Spleen (tissue), 11 donors: ENCODE measurements around the gene IPCEF1. TPM values are rescaled to one million over a fixed set of nuclear protein-coding genes. Genes with fewer than 3 reads are reported as not detected.
A peak's percentile ranks its signal among the peaks of the same experiment; 100 is the strongest.

Experiments
- DNase-seq: peaks from one replicate; pipeline ENCODE4 v3.0.0-alpha.2; 2020
- H3K27ac ChIP-seq, 8 donors: fragments of 200-600 bp; sonication (generic) in 7 of 8; 1 replicate in 4 of 8; 2 replicates in 4 of 8; pipeline versions ENCODE4 v1.5.0 to v1.8.0; 2016 to 2021; ENCODE audit warnings: inconsistent platforms in 4 of 8, mild to moderate bottlenecking in 4 of 8, moderate library complexity in 1 of 8
- H3K27me3 ChIP-seq, 7 donors: fragments of 200-600 bp; sonication (generic) in 6 of 7; replicated peaks in 1 of 7; 1 replicate in 4 of 7; 2 replicates in 3 of 7; pipeline versions ENCODE4 v1.5.0 to v1.8.0; 2016 to 2021; ENCODE audit warnings: inconsistent platforms in 3 of 7, mild to moderate bottlenecking in 1 of 7
- H3K36me3 ChIP-seq, 6 donors: fragments of 200-600 bp; sonication (generic) in 5 of 6; 1 replicate in 4 of 6; 2 replicates in 2 of 6; pipeline versions ENCODE4 v1.5.0 to v1.8.0; 2016 to 2021; ENCODE audit warnings: inconsistent platforms in 2 of 6
- H3K4me1 ChIP-seq, 6 donors: fragments of 200-600 bp; sonication (generic) in 5 of 6; 1 replicate in 3 of 6; 2 replicates in 3 of 6; pipeline versions ENCODE4 v1.5.0 to v1.8.0; 2016 to 2021; ENCODE audit warnings: inconsistent platforms in 3 of 6
- H3K4me3 ChIP-seq, 8 donors: fragments of 200-600 bp; sonication (generic) in 7 of 8; 1 replicate in 4 of 8; 2 replicates in 4 of 8; pipeline versions ENCODE4 v1.5.0 to v1.8.0; 2016 to 2021; ENCODE audit warnings: inconsistent platforms in 4 of 8, mild to moderate bottlenecking in 4 of 8, moderate library complexity in 2 of 8
- H3K9me3 ChIP-seq, 8 donors: fragments of 200-600 bp; sonication (generic) in 7 of 8; 1 replicate in 4 of 8; 2 replicates in 4 of 8; pipeline versions ENCODE4 v1.5.0 to v1.8.0; 2016 to 2021; ENCODE audit warnings: inconsistent platforms in 4 of 8
- CTCF ChIP-seq, 11 experiments: fragments of 200-600 bp in 7 of 11; fragments of 450-650 bp in 4 of 11; sonication (generic) in 4 of 11; IDR thresholded peaks in 8 of 11; conservative IDR thresholded peaks in 3 of 11; 1 replicate in 7 of 11; 2 replicates in 4 of 11; pipeline versions ENCODE4 v1.4.0 to v1.8.0; 2016 to 2021; ENCODE audit warnings: antibody characterized with exemption in 11 of 11, inconsistent platforms in 4 of 11, mild to moderate bottlenecking in 1 of 11
- POLR2A ChIP-seq, 3 donors: fragments of 450-650 bp; IDR thresholded peaks; one replicate each; pipeline ENCODE4 v1.5.1; 2017; ENCODE audit warnings: antibody characterized with exemption in 3 of 3, mild to moderate bottlenecking in 1 of 3
- POLR2AphosphoS5 ChIP-seq, 3 donors: sonication (generic); formaldehyde crosslinking; IDR thresholded peaks; one replicate each; pipeline ENCODE4 v1.5.1; 2017; ENCODE audit warnings: antibody characterized with exemption in 3 of 3
- WGBS, 5 donors: extraction: QIAGEN DNeasy Blood & Tissue Kit in 3 of 5; methylation state at CpG; one replicate each; pipeline versions ENCODE4 v1.1.5 to v1.1.7; 2013 to 2018; 5-methylcytosine and 5-hydroxymethylcytosine counted together
- intact Hi-C: fragments of 100-400 bp; cut with DNase I; formaldehyde crosslinking; loops from one replicate; pipeline ENCODE4 v1.15.0; 2023; ENCODE audit warnings: low total_unique reads
- polyA plus RNA-seq, 3 donors: library from polyadenylated mRNA; stranded (reverse); fragments of 200-250 nt; gene quantifications; one replicate each; pipeline ENCODE4 v1.2.1, GENCODE V29; 2013
- total RNA-seq, 7 donors: library from RNA; depleted of rRNA in 3 of 7; stranded (reverse); fragments of >200 nt in 3 of 7; fragmentation: NEBNext Ultra II Directional in 4 of 7; extraction: Animal tissue kit (Norgen Biotek cat#: 25700) in 4 of 7; gene quantifications; one replicate each; pipeline versions ENCODE4 v1.1.0 to v1.2.1, GENCODE V29; 2016 to 2021
- donor health status: healthy with polysubstance abuse.
- donor health status: DM: no; HTN: no; CAD: no; lungs with moderate emphysema.
- donor health status: DM: no; HTN: no; CAD: no.
- donor health status: Bipolar disorder and iron deficiency.
- donor health status: healthy.
- donor health status: DM: no; HTN: no; CAD: no.
- donor health status: DM: yes; HTN: yes; CAD: no.

IPCEF1 gene
- total and polyA plus RNA-seq, 10 donors: 1.4 to 32.2 (median 26.2) TPM

- H3K27ac ChIP-seq: peak overlapping the region in 2 of 8 donors; percentile 4 to 15
- no peaks in the 10 kb centered on the region for H3K9me3 ChIP-seq
- TF ChIP-seq POLR2A (IDR thresholded peaks at IDR 0.05) (no peak), POLR2AphosphoS5 (IDR thresholded peaks at IDR 0.05) (no peak), CTCF (IDR thresholded peaks at IDR 0.05 in 8 of 11, conservative IDR thresholded peaks at IDR 0.05 in 3 of 11) (no peak)
- DNase-seq: no peak
- no peaks in the 10 kb centered on the region for H3K27me3 ChIP-seq
- H3K36me3 ChIP-seq: no peaks in the 10 kb centered on the region
- no peak overlapping the region for H3K4me3 ChIP-seq
- no peaks in the 10 kb centered on the region for H3K4me1 ChIP-seq
- 61 to 70% (median 63%) methylated on average over 8 of the region's 8 CpGs for WGBS, 5 donors
- intact Hi-C loops: no loop called here
Observed at GRCh38 chr6:154319231-154319858, 37.3 kb downstream of the IPCEF1 start.

GRCh38 chr6:154318721-154319120, 37.9 kb downstream of the IPCEF1 start:
- Histone ChIP-seq H3K27ac (no peak overlapping the region), H3K4me1 (no peaks in the 10 kb centered on the region), H3K9me3 (no peaks in the 10 kb centered on the region), H3K27me3 (no peaks in the 10 kb centered on the region), H3K36me3 (no peaks in the 10 kb centered on the region), H3K4me3 (no peak overlapping the region)
- TF ChIP-seq POLR2A (IDR thresholded peaks at IDR 0.05) (no peak), POLR2AphosphoS5 (IDR thresholded peaks at IDR 0.05) (no peak), CTCF (IDR thresholded peaks at IDR 0.05 in 8 of 11, conservative IDR thresholded peaks at IDR 0.05 in 3 of 11) (no peak)
- 48 to 84% (median 69%) methylated on average over 1 of the region's 1 CpG for WGBS, 5 donors
- no peak for DNase-seq
- intact Hi-C loops: no loop called here

GRCh38 chr6:154316131-154316530, 40.5 kb downstream of the IPCEF1 start:
- Histone ChIP-seq H3K9me3 (no peaks in the 10 kb centered on the region), H3K27ac (no peak overlapping the region), H3K4me3 (no peak overlapping the region), H3K27me3 (no peaks in the 10 kb centered on the region), H3K4me1 (no peaks in the 10 kb centered on the region), H3K36me3 (peaks cover 0 to 7% (median 0%) of the 10 kb centered on the region in 6 donors)
- no peak for DNase-seq
- TF ChIP-seq POLR2AphosphoS5 (IDR thresholded peaks at IDR 0.05) (no peak), POLR2A (IDR thresholded peaks at IDR 0.05) (no peak), CTCF (IDR thresholded peaks at IDR 0.05 in 8 of 11, conservative IDR thresholded peaks at IDR 0.05 in 3 of 11) (no peak)
- intact Hi-C loops: no loop called here
- 84 to 100% (median 97%) methylated on average over 1 of the region's 1 CpG for WGBS, 5 donors

GRCh38 chr6:154314084-154314483, 42.5 kb downstream of the IPCEF1 start:
- 71 to 78% (median 75%) methylated on average over 1 of the region's 1 CpG for WGBS, 5 donors
- TF ChIP-seq POLR2AphosphoS5 (IDR thresholded peaks at IDR 0.05) (no peak), POLR2A (IDR thresholded peaks at IDR 0.05) (no peak), CTCF (IDR thresholded peaks at IDR 0.05 in 8 of 11, conservative IDR thresholded peaks at IDR 0.05 in 3 of 11) (no peak)
- H3K4me1 ChIP-seq: no peaks in the 10 kb centered on the region

More at GRCh38 chr6:154314084-154314483, 42.5 kb downstream of the IPCEF1 start:
- no peak overlapping the region for H3K4me3 ChIP-seq
- intact Hi-C loops: no loop called here
- no peak overlapping the region for H3K27ac ChIP-seq
- peaks cover 0 to 7% (median 0%) of the 10 kb centered on the region in 6 donors for H3K36me3 ChIP-seq
- no peaks in the 10 kb centered on the region for H3K27me3 ChIP-seq
- no peaks in the 10 kb centered on the region for H3K9me3 ChIP-seq
- no peak for DNase-seq
